Keratinocyte (primary cell): ENCODE measurements around the gene MOGAT1. TPM values are rescaled to one million over a fixed set of nuclear protein-coding genes. Genes with fewer than 3 reads are reported as not detected.

ENCODE experiments used
- DNase-seq: peaks from one replicate; pipeline ENCODE4 v3.0.0-alpha.2; 2011; ENCODE audit warnings: low read depth, missing footprints, low spot score
- FAIRE-seq: peaks from 2 replicates; lab custom pipeline; 2011; peaks lifted over from hg19 to GRCh38; lab: Jason Lieb, UNC
- H2AFZ ChIP-seq: 2 replicates; pipeline ENCODE4 v1.6.0; 2012; ENCODE audit warnings: low read length, control low read depth, inconsistent platforms; ENCODE audit not compliant: control insufficient read depth
- H3K27ac ChIP-seq: 2 replicates; pipeline ENCODE4 v1.5.1; 2011; ENCODE audit warnings: low read length; ENCODE audit not compliant: control insufficient read depth, insufficient read depth
- H3K27me3 ChIP-seq: 3 replicates; pipeline ENCODE4 v1.6.0; 2011; ENCODE audit warnings: low read length; ENCODE audit not compliant: control insufficient read depth, insufficient read depth; ENCODE audit errors: extremely low read depth
- H3K36me3 ChIP-seq, 2 experiments: 2 replicates in 1 of 2; 3 replicates in 1 of 2; pipeline ENCODE4 v1.5.1; 2011; ENCODE audit warnings: low read length in 2 of 2, mild to moderate bottlenecking in 1 of 2; ENCODE audit not compliant: control insufficient read depth in 2 of 2, insufficient read depth in 2 of 2; ENCODE audit errors: extremely low read depth in 1 of 2
- H3K4me1 ChIP-seq: 3 replicates; pipeline ENCODE4 v1.5.1; 2011; ENCODE audit warnings: low read length; ENCODE audit not compliant: control insufficient read depth, insufficient read depth; ENCODE audit errors: extremely low read depth
- H3K4me2 ChIP-seq: 3 replicates; pipeline ENCODE4 v1.6.0; 2011; ENCODE audit warnings: low read depth, low read length; ENCODE audit not compliant: control insufficient read depth, insufficient read depth; ENCODE audit errors: extremely low read depth
- H3K4me3 ChIP-seq, 3 experiments: fragments of 200-600 bp in 1 of 3; sonication (generic) in 1 of 3; 2 replicates in 2 of 3; 3 replicates in 1 of 3; pipeline ENCODE4 v1.5.1; 2011 to 2016; ENCODE audit warnings: low read length in 3 of 3, mild to moderate bottlenecking in 3 of 3, control low read depth in 2 of 3, inconsistent platforms in 1 of 3, low read depth in 1 of 3, mixed read lengths in 1 of 3, mixed run types in 1 of 3, moderate library complexity in 1 of 3; ENCODE audit not compliant: control insufficient read depth in 2 of 3, insufficient read depth in 2 of 3; ENCODE audit errors: extremely low read depth in 1 of 3
- H3K79me2 ChIP-seq: 2 replicates; pipeline ENCODE4 v1.6.0; 2012; ENCODE audit warnings: low read length; ENCODE audit not compliant: control insufficient read depth, insufficient read depth
- H3K9ac ChIP-seq: 3 replicates; pipeline ENCODE4 v1.6.0; 2011; ENCODE audit warnings: low read length; ENCODE audit not compliant: control insufficient read depth, insufficient read depth; ENCODE audit errors: extremely low read depth
- H3K9me1 ChIP-seq: 3 replicates; pipeline ENCODE4 v1.6.0; 2011; ENCODE audit warnings: low read length; ENCODE audit not compliant: control insufficient read depth, insufficient read depth; ENCODE audit errors: extremely low read depth
- H3K9me3 ChIP-seq: 2 replicates; pipeline ENCODE4 v1.5.1; 2012; ENCODE audit warnings: low read depth, low read length; ENCODE audit not compliant: control insufficient read depth
- H4K20me1 ChIP-seq: 3 replicates; pipeline ENCODE4 v1.6.0; 2011; ENCODE audit warnings: low read length; ENCODE audit not compliant: control insufficient read depth, insufficient read depth; ENCODE audit errors: extremely low read depth
- CTCF ChIP-seq, 3 experiments: IDR thresholded peaks in 1 of 3; conservative IDR thresholded peaks in 1 of 3; optimal IDR thresholded peaks in 1 of 3; 2 replicates in 2 of 3; 3 replicates in 1 of 3; pipeline versions ENCODE3 to v1.5.1; 2011; ENCODE audit warnings: low read length in 3 of 3, mild to moderate bottlenecking in 3 of 3, moderate library complexity in 2 of 3, control low read depth in 1 of 3, inconsistent platforms in 1 of 3; ENCODE audit not compliant: insufficient read depth in 2 of 3; ENCODE audit errors: extremely low read depth in 1 of 3
- EZH2 ChIP-seq: IDR thresholded peaks from one replicate; pipeline ENCODE4 v1.6.1; 2012; ENCODE audit warnings: inconsistent platforms, mild to moderate bottlenecking, low read length, moderate library complexity
- dilution Hi-C: fragments of 300-500 bp; cut with MboI; formaldehyde crosslinking; loops from one replicate; pipeline ENCODE4 v1.7.0; 2020; ENCODE audit warnings: low sequenced_read_pairs; ENCODE audit not compliant: extremely low pct_ligation_motif_present
- polyA plus RNA-seq, 5 experiments: library from polyadenylated mRNA; depleted of rRNA in 3 of 5; stranded (reverse) in 3 of 5; stranded (forward) in 1 of 5; unstranded in 1 of 5; fragments of >200 nt; gene quantifications; 1 replicate in 1 of 5; 2 replicates in 3 of 5; 3 replicates in 1 of 5; pipeline versions ENCODE4 v1.2.1 to v1.2.3, GENCODE V29; 2011 to 2012; ENCODE audit warnings: missing spikeins in 2 of 5, low read depth in 1 of 5, low replicate concordance in 1 of 5

MOGAT1 gene
- polyA plus RNA-seq, 1 donor (not counting 4 experiments of a cell fraction or from before 2014, with no cell fraction given), result not detected

- Histone ChIP-seq H3K27me3 (no peaks in the 10 kb centered on the region), H3K4me1 (no peaks in the 10 kb centered on the region), H3K9me1 (no peaks in the 10 kb centered on the region), H3K4me3 (no peak overlapping the region), H3K4me2 (no peak overlapping the region), H4K20me1 (no peaks in the 10 kb centered on the region), H3K79me2 (no peaks in the 10 kb centered on the region), H3K9ac (no peak overlapping the region), H3K36me3 (no peaks in the 10 kb centered on the region), H3K27ac (no peak overlapping the region), H2AFZ (no peak overlapping the region), H3K9me3 (no peaks in the 10 kb centered on the region)
- TF ChIP-seq CTCF (optimal IDR thresholded peaks at IDR 0.05 in 1 of 3, IDR thresholded peaks at IDR 0.05 in 1 of 3, conservative IDR thresholded peaks at IDR 0.05 in 1 of 3; ENCODE audit: extremely low read depth in 1 of 3, insufficient read depth in 2 of 3, low read length in 3 of 3) (no peak), EZH2 (no peak)
- DNase-seq (no peak), FAIRE-seq (no peak)
- dilution Hi-C loops, result no loop called here
These were observed 8.0 kb upstream of the MOGAT1 start for GRCh38 chr2:222663479-222663878.

- DNase-seq (no peak), FAIRE-seq (no peak)
- H3K79me2 ChIP-seq, result no peaks in the 10 kb centered on the region
- peaks cover 22% of the 10 kb centered on the region for H3K27me3 ChIP-seq
- no peak overlapping the region for H3K4me3 ChIP-seq
- no peaks in the 10 kb centered on the region for H3K9me3 ChIP-seq
- no peak overlapping the region for H3K9ac ChIP-seq
- H4K20me1 ChIP-seq, result no peaks in the 10 kb centered on the region
- TF ChIP-seq EZH2, result no peak
- no peak for TF ChIP-seq CTCF (optimal IDR thresholded peaks at IDR 0.05 in 1 of 3, IDR thresholded peaks at IDR 0.05 in 1 of 3, conservative IDR thresholded peaks at IDR 0.05 in 1 of 3; ENCODE audit: extremely low read depth in 1 of 3, insufficient read depth in 2 of 3, low read length in 3 of 3)
- no peak overlapping the region for H2AFZ ChIP-seq
- H3K27ac ChIP-seq, result no peak overlapping the region
- peaks cover 8% of the 10 kb centered on the region for H3K4me1 ChIP-seq
- dilution Hi-C loops, result no loop called here
- no peaks in the 10 kb centered on the region for H3K36me3 ChIP-seq
- H3K4me2 ChIP-seq, result no peak overlapping the region
- no peaks in the 10 kb centered on the region for H3K9me1 ChIP-seq
These were observed 2.8 kb upstream of the MOGAT1 start for GRCh38 chr2:222668494-222669154.
